Measurements from ENCODE around the gene TCIRG1. TPM values are rescaled to one million over a fixed set of nuclear protein-coding genes. Genes with fewer than 3 reads are reported as not detected.
"Not testable (repeated sequence)": the region's sequence is repeated elsewhere in the genome, so short reads cannot be mapped to it uniquely, and the experiment has no call there.

TCIRG1 gene
- total RNA-seq, 1 experiment from 2014 or later, result 203 TPM

DNA sequence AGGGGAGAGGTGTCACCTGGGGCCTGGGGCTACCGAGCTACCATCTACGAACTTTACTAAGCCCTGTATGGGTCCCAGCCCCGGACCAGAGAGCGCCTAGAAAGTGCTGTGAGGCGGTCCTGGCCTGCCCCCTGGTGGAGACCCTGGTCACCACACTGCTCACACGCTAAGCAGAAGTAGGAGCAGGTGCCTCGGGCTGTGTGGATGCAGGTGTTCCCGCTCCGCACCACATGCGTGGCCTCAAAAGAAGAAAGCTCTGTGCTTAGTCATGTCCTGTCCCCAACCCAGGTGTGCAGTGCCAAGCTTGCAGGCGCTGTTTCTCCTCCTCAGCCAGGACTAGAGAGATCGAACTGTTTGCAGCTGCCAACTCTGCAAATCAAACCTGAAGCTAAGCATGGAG is 45.0 kb upstream of the TCIRG1 start:
- DNase-seq, result peak; percentile 77

GRCh38 chr11:67994387-67994786 is 44.4 kb upstream of the TCIRG1 start:
- H4K20me1 ChIP-seq (ENCODE audit: low read length); intact Hi-C loops (cut with micrococcal nuclease); ATAC-seq; DNase-seq; H3K36me3 ChIP-seq (ENCODE audit: low read depth, low read length); H3K79me2 ChIP-seq (ENCODE audit: low read length); H3F3A ChIP-seq (ENCODE audit: low read length, unreplicated experiment); H3K9me2 ChIP-seq (replicated peaks; ENCODE audit: low read length); H3K27ac ChIP-seq (ENCODE audit: low read length); H3K9ac ChIP-seq (ENCODE audit: low read length); H3K4me3 ChIP-seq (ENCODE audit: low read length); H2AFZ ChIP-seq (ENCODE audit: low read length); H3K27me3 ChIP-seq (ENCODE audit: low read length); POLR2A ChIA-PET (ENCODE audit: unreplicated experiment); BruUV-seq (replicated peaks); H3K4me2 ChIP-seq (ENCODE audit: low read length); H3K9me3 ChIP-seq (ENCODE audit: low read length); H3K4me1 ChIP-seq (ENCODE audit: insufficient read depth, low read length): not testable (repeated sequence)
- CTCF ChIA-PET, result interaction anchor here (1.5 kb wide), 1 partner anchor 38 kb away, joined by 4 read pairs; no protein-coding TSS in a partner anchor

More for the DNA sequence above, 45.0 kb upstream of the TCIRG1 start:
- ATAC-seq; H3F3A ChIP-seq (ENCODE audit: low read length, unreplicated experiment); H3K4me2 ChIP-seq (ENCODE audit: low read length); H3K9ac ChIP-seq (ENCODE audit: low read length); H3K4me3 ChIP-seq (ENCODE audit: low read length); H3K4me1 ChIP-seq (ENCODE audit: insufficient read depth, low read length); POLR2A ChIA-PET (ENCODE audit: unreplicated experiment); H2AFZ ChIP-seq (ENCODE audit: low read length); H3K9me3 ChIP-seq (ENCODE audit: low read length); H3K79me2 ChIP-seq (ENCODE audit: low read length); H4K20me1 ChIP-seq (ENCODE audit: low read length); H3K36me3 ChIP-seq (ENCODE audit: low read depth, low read length); H3K27me3 ChIP-seq (ENCODE audit: low read length); intact Hi-C loops (cut with micrococcal nuclease); BruUV-seq (replicated peaks); H3K27ac ChIP-seq (ENCODE audit: low read length); H3K9me2 ChIP-seq (replicated peaks; ENCODE audit: low read length): not testable (repeated sequence)
- CTCF ChIA-PET, result interaction anchor here (1.5 kb wide), 1 partner anchor 38 kb away, joined by 4 read pairs; no protein-coding TSS in a partner anchor
- TF ChIP-seq CTCF (conservative IDR thresholded peaks at IDR 0.05; ENCODE audit: low read depth, low read length), result peak; percentile 55

DNA sequence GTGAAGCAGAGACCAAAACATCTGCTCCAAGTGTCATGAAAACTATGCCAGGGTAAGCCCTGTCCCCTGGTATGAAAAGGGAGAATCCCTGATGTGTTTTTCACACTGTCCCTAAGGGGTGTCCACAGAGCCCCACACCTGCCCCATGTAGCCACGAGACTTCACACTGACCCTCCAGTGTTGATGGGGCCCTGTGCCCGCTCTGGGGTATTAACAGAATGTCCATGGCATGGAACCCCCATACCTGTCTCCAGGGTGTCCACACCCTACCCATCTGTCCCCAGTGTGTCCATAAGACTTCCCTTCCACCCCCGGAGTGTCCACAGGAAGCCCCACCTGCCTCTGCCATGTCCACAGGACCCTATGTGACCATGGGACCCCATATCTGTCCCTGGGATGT is 43.7 kb upstream of the TCIRG1 start:
- BruUV-seq (replicated peaks); H3K36me3 ChIP-seq (ENCODE audit: low read depth, low read length); H2AFZ ChIP-seq (ENCODE audit: low read length); H3K4me3 ChIP-seq (ENCODE audit: low read length); H3K9me3 ChIP-seq (ENCODE audit: low read length); H4K20me1 ChIP-seq (ENCODE audit: low read length); H3K4me1 ChIP-seq (ENCODE audit: insufficient read depth, low read length); ATAC-seq; H3K9ac ChIP-seq (ENCODE audit: low read length); H3K79me2 ChIP-seq (ENCODE audit: low read length); H3K27ac ChIP-seq (ENCODE audit: low read length); H3K9me2 ChIP-seq (replicated peaks; ENCODE audit: low read length); DNase-seq; H3F3A ChIP-seq (ENCODE audit: low read length, unreplicated experiment); POLR2A ChIA-PET (ENCODE audit: unreplicated experiment); CTCF ChIA-PET; intact Hi-C loops (cut with micrococcal nuclease); H3K4me2 ChIP-seq (ENCODE audit: low read length); H3K27me3 ChIP-seq (ENCODE audit: low read length): not testable (repeated sequence)

DNA sequence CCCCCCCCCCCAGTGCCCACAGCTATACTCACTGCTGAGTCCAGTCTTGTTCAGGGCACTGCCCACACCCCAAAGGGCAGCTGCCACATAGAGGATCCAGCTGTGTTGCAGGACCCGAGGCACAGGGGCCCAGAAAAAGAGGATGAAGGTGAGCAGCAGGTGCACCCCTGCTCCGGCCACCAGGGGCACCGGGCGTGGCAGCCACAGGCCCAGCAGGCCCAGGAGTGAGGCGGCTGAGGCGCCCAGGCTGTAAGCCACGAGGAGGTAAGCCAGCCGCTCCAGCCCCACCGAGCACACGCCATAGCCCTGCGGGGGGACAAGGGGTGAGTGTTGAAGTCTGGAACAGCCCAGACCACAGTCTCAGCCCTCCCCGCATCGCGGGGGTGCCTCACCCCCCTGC is 43.2 kb upstream of the TCIRG1 start:
- H2AFZ ChIP-seq (ENCODE audit: low read length); DNase-seq; H3K4me2 ChIP-seq (ENCODE audit: low read length); H3K9me2 ChIP-seq (replicated peaks; ENCODE audit: low read length); H3K36me3 ChIP-seq (ENCODE audit: low read depth, low read length); H3K4me3 ChIP-seq (ENCODE audit: low read length); H3K27me3 ChIP-seq (ENCODE audit: low read length); BruUV-seq (replicated peaks); H3K27ac ChIP-seq (ENCODE audit: low read length); POLR2A ChIA-PET (ENCODE audit: unreplicated experiment); H3K9me3 ChIP-seq (ENCODE audit: low read length); H3K4me1 ChIP-seq (ENCODE audit: insufficient read depth, low read length); H4K20me1 ChIP-seq (ENCODE audit: low read length); H3K79me2 ChIP-seq (ENCODE audit: low read length); intact Hi-C loops (cut with micrococcal nuclease); ATAC-seq; CTCF ChIA-PET; H3K9ac ChIP-seq (ENCODE audit: low read length); H3F3A ChIP-seq (ENCODE audit: low read length, unreplicated experiment): not testable (repeated sequence)

All from PC-3 (cell line).